Ectodermal cell (in vitro differentiated cells): ENCODE data around the gene AP2A2.

Source experiments
- H3K27ac ChIP-seq: 2 replicates; pipeline ENCODE4 v1.7.0; 2013; ENCODE audit warnings: mild to moderate bottlenecking, low read depth, low read length; ENCODE audit not compliant: insufficient read depth, poor library complexity, severe bottlenecking
- H3K27me3 ChIP-seq: 2 replicates; pipeline ENCODE4 v1.7.0; 2013; ENCODE audit warnings: mild to moderate bottlenecking, low read length; ENCODE audit not compliant: insufficient read depth, control insufficient read depth, poor library complexity, severe bottlenecking
- H3K36me3 ChIP-seq: one replicate; pipeline ENCODE4 v1.7.0; 2013; ENCODE audit warnings: low read length; ENCODE audit not compliant: control insufficient read depth, insufficient read depth
- H3K4me1 ChIP-seq: one replicate; pipeline ENCODE4 v1.7.0; 2013; ENCODE audit warnings: low read length; ENCODE audit not compliant: control insufficient read depth, insufficient read depth
- H3K4me3 ChIP-seq: 2 replicates; pipeline ENCODE4 v1.7.0; 2013; ENCODE audit warnings: low read depth, low read length, control low read depth; ENCODE audit not compliant: insufficient read depth
- H3K9me3 ChIP-seq: 2 replicates; pipeline ENCODE4 v1.7.0; 2013; ENCODE audit warnings: mild to moderate bottlenecking, low read length, moderate library complexity; ENCODE audit not compliant: control insufficient read depth
- WGBS, 2 experiments: methylation state at CpG; one replicate each; pipeline ENCODE4 v1.1.7; 2013; ENCODE audit warnings: missing lambda C conversion rate in 2 of 2; 5-methylcytosine and 5-hydroxymethylcytosine counted together

Gene AP2A2

GRCh38 chr11:898540-899190 lies 27.0 kb upstream of the AP2A2 start:
- H3K9me3 ChIP-seq, result no peaks in the 10 kb centered on the region
- no peaks in the 10 kb centered on the region for H3K27me3 ChIP-seq
- H3K27ac ChIP-seq, result no peak overlapping the region
- H3K4me3 ChIP-seq, result no peak overlapping the region
- no peaks in the 10 kb centered on the region for H3K4me1 ChIP-seq
- peaks cover 32% of the 10 kb centered on the region for H3K36me3 ChIP-seq
- 93 to 94% methylated on average over 22 of the region's 22 CpGs for WGBS, 2 experiments

DNA sequence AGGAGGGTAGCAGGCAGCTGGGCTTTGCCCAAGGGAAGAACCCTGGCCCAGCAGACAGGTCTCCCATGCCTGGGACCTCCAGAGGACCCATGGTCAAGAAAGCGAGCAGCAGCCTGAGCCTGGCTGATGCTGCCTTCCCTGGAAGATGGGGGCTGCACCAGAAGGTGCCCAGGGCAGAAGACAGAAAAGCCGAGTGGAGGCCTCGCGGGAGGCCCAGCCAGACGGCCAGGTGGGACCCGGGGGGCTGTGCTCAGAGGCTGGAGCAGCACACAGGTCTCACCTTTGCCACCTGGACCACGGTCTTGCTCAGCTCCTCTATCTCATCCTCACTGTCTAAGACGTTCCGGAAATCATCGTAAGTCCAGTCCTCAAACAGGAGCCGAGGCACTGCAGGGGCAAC lies 25.9 kb upstream of the AP2A2 start:
- 95 to 96% methylated on average over 11 of the region's 11 CpGs for WGBS, 2 experiments
- no peaks in the 10 kb centered on the region for H3K4me1 ChIP-seq
- peaks cover 39% of the 10 kb centered on the region for H3K36me3 ChIP-seq
- no peaks in the 10 kb centered on the region for H3K9me3 ChIP-seq
- no peak overlapping the region for H3K4me3 ChIP-seq
- H3K27ac ChIP-seq, result no peak overlapping the region
- H3K27me3 ChIP-seq, result no peaks in the 10 kb centered on the region

- no peaks in the 10 kb centered on the region for H3K27me3 ChIP-seq
- no peak overlapping the region for H3K4me3 ChIP-seq
- WGBS, 2 experiments, result 94 to 97% methylated on average over 7 of the region's 7 CpGs
- H3K27ac ChIP-seq, result no peak overlapping the region
- peaks cover 39% of the 10 kb centered on the region for H3K36me3 ChIP-seq
- H3K9me3 ChIP-seq, result no peaks in the 10 kb centered on the region
- no peaks in the 10 kb centered on the region for H3K4me1 ChIP-seq
Observed at GRCh38 chr11:900545-900944, 25.1 kb upstream of the AP2A2 start.

DNA sequence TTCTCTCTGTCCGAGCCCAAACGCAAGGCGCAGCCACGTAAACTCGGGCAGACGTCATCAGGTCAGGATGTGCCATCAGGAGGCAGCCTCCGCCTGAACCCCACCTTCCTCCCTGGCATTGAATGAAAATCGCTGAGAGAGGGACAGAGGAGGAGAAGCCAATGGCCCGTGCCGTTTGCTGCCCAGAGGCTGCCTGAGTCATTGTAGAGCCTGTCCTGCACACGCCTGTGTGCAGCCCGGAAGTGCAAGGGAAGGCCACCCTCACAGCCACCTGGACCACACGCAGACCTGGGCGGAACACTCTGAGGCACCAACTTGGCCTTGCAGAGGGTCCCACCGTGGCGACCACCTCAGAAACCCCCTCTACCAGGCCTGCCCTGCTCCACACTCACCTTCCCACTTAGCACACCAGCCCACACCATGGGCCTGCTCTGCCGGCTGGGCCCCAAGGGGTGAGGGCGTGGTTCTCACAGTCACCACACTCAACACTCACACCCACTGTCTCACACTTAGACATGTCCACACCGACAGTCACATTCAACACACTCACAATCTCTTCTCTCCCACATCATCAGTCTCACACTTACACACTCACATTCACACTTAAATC lies 24.1 kb upstream of the AP2A2 start:
- 94 to 96% methylated on average over 19 of the region's 19 CpGs for WGBS, 2 experiments
- H3K36me3 ChIP-seq, result peaks cover 39% of the 10 kb centered on the region

GRCh38 chr11:904380-904779 lies 21.3 kb upstream of the AP2A2 start:
- Histone ChIP-seq H3K4me1 (peaks cover 2% of the 10 kb centered on the region), H3K27me3 (no peaks in the 10 kb centered on the region), H3K27ac (no peak overlapping the region), H3K4me3 (no peak overlapping the region), H3K36me3 (peaks cover 39% of the 10 kb centered on the region), H3K9me3 (no peaks in the 10 kb centered on the region)
- WGBS, 2 experiments, result 93 to 95% methylated on average over 7 of the region's 7 CpGs

More for the DNA sequence above, 24.1 kb upstream of the AP2A2 start:
- Histone ChIP-seq H3K9me3 (no peaks in the 10 kb centered on the region), H3K27me3 (no peaks in the 10 kb centered on the region), H3K4me1 (no peaks in the 10 kb centered on the region), H3K27ac (no peak overlapping the region), H3K4me3 (no peak overlapping the region)

GRCh38 chr11:905952-906351 lies 19.7 kb upstream of the AP2A2 start:
- no peak overlapping the region for H3K27ac ChIP-seq
- H3K4me1 ChIP-seq, result peaks cover 6% of the 10 kb centered on the region
- peaks cover 29% of the 10 kb centered on the region for H3K36me3 ChIP-seq
- WGBS, 2 experiments, result 96% methylated on average over 7 of the region's 7 CpGs
- H3K4me3 ChIP-seq, result no peak overlapping the region
- H3K9me3 ChIP-seq, result no peaks in the 10 kb centered on the region
- no peaks in the 10 kb centered on the region for H3K27me3 ChIP-seq

- 93 to 94% methylated on average over 2 of the region's 2 CpGs for WGBS, 2 experiments
- Histone ChIP-seq H3K4me1 (peaks cover 9% of the 10 kb centered on the region), H3K27ac (no peak overlapping the region), H3K4me3 (no peak overlapping the region), H3K36me3 (peaks cover 13% of the 10 kb centered on the region), H3K9me3 (no peaks in the 10 kb centered on the region), H3K27me3 (no peaks in the 10 kb centered on the region)
Observed at GRCh38 chr11:907668-908067, 18.0 kb upstream of the AP2A2 start.

GRCh38 chr11:908273-908672 lies 17.4 kb upstream of the AP2A2 start:
- H3K27ac ChIP-seq, result no peak overlapping the region
- no peak overlapping the region for H3K4me3 ChIP-seq
- H3K36me3 ChIP-seq, result peaks cover 8% of the 10 kb centered on the region
- H3K27me3 ChIP-seq, result no peaks in the 10 kb centered on the region
- WGBS, 2 experiments, result 96 to 97% methylated on average over 5 of the region's 5 CpGs
- H3K9me3 ChIP-seq, result no peaks in the 10 kb centered on the region
- peaks cover 9% of the 10 kb centered on the region for H3K4me1 ChIP-seq

DNA sequence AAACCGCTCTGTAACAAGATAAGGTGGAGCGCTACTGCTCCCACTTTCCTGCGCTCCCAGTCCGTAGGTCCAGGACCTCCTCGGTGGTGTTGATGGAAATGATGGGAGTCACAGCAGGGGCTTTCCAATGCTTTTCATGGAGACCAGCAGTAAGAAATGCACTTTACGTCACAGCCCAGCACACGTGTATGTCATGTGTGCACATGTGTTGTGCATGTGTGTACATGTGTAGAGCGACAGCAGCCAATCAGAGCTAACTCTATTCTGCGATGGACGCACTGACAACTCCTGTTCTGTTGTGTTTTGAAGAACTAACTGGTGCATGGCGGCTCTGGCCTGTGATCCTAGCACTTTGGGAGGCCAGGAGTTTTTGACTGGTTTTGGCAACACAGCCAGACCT lies 16.3 kb upstream of the AP2A2 start:
- no peak overlapping the region for H3K27ac ChIP-seq
- H3K27me3 ChIP-seq, result no peaks in the 10 kb centered on the region
- peaks cover 9% of the 10 kb centered on the region for H3K4me1 ChIP-seq
- no peaks in the 10 kb centered on the region for H3K36me3 ChIP-seq
- WGBS, 2 experiments, result 93 to 95% methylated on average over 11 of the region's 11 CpGs
- H3K4me3 ChIP-seq, result peak overlapping the region; percentile 77
- no peaks in the 10 kb centered on the region for H3K9me3 ChIP-seq

DNA sequence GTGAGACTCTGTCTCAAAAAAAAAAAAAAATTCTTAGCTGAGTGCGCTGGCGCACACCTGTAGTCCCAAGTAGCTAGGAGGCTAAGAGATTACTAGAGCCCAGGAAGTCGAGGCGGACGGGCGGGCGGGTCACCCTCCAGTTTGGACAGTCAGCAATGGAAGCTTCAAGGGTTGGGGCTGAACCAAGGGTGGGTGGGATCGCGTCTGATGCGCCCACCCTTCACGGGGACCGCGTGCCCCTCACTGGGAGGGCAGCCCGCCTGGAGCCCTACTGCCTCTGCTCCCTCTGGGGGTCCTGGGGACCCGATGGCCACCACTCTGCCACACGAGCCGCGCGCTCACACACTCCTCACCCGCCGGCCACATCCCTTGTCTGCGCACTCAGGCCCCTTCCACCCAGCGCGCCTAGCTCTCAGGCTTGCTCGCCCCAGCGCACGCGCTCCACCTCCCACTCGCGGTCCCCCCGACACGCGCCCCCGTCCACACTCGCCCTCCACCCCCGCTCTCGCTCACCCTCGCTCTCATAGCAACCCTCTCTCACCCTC lies 15.6 kb upstream of the AP2A2 start:
- Histone ChIP-seq H3K9me3 (no peaks in the 10 kb centered on the region), H3K27me3 (no peaks in the 10 kb centered on the region), H3K27ac (no peak overlapping the region), H3K4me3 (peak overlapping the region; percentile 77), H3K36me3 (no peaks in the 10 kb centered on the region), H3K4me1 (peaks cover 9% of the 10 kb centered on the region)
- WGBS, 2 experiments, result 4% methylated on average over 38 of the region's 38 CpGs
